Measurements from ENCODE around the gene HCST.

- no peak for TF ChIP-seq GATA2 (IDR thresholded peaks at IDR 0.05; ENCODE audit: low read depth, low read length)
- TF ChIP-seq GATA3 (IDR thresholded peaks at IDR 0.05; ENCODE audit: low read depth, low read length): no peak
Observed at GRCh38 chr19:35879770-35880317, 22.5 kb upstream of the HCST start.

Measured in SH-SY5Y (cell line).